NCI-H748 treated with DMSO at 0.1 percent for 48 hours (cell line): ENCODE measurements around the gene NTRK2.
A peak's percentile ranks its signal among the peaks of the same experiment; 100 is the strongest.

ENCODE experiments used
- DNase-seq: peaks from one replicate; lab custom pipeline; 2025; lab: John Stamatoyannopoulos, UW

NTRK2 gene

GRCh38 chr9:84669288-84670137 is at the start of gene NTRK2:
TSS of gene NTRK2 (plus strand) at chr9:84669729. CDS start at chr9:84670749, 1,020 bp downstream.
- peak; percentile 19 for DNase-seq

- DNase-seq: no peak
Observed at GRCh38 chr9:84620338-84620737, 49.2 kb upstream of the NTRK2 start.

- no peak for DNase-seq
Observed at GRCh38 chr9:84621811-84622210, 47.7 kb upstream of the NTRK2 start.

DNA sequence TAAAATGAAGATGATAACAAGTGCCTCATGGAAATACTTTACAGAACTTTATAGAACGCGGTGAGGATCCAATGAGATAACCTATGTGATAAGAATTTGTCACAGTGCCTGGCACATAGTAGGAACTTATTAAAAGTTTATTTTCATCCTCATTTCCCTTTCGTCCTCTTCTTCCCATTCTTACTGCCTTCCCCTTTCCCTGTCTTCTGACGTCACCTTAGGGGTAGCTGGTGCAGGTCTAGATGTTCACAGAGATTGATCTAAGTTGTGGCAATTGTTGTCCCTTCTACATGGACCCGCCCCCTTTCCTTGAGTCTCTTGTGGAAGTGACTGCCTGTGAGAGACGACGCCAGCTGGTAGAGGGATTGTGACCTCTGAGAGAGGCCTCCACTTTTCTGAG is 46.5 kb upstream of the NTRK2 start:
- DNase-seq: no peak

- no peak for DNase-seq
Observed at GRCh38 chr9:84636436-84636835, 33.1 kb upstream of the NTRK2 start.

DNA sequence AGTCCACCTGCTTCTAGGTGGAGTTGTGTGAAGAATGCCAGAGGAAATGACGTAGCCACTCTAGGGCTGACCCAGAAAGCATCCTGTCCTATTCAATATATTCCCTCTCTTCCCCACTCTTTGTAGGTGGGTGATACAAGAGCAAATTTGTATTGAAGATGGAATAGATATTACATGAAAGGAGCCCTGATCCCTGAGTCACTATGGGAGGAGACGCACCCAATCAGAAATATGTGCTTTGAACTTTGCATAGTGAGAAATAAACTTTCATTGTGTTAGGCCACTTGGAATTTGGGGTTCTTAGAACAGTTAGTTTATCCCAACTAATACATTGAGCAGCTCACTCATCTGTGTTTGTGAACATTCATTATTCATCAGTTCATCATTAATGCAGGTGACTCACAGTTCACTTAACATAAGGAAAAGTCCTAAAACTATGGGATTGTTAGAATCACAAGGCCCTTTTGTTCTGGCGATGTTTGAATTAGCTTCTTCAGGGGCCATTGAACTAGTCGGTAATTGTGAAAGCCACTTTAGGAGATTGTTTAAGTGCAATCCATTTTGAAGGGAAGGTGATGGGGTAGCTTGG is 26.9 kb upstream of the NTRK2 start:
- no peak for DNase-seq

DNA sequence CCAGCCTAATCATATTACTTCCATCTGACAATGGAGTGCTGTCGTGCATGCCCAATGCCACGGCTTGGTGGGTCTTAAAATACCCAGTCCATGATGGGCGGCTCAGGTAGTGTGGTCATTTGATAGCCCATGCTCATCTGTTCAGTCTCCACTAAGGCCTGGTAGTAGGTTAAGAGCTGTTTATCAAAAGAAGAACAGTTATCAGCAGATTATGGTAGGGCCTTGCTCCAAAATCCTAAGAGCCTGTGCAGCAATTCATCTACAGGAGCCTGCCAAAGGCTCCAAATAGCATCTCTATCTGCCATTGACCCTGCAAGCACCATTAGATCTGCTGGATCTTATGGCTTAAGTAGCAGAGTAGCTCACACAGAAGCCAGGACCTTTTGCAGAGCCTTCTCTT is 21.8 kb upstream of the NTRK2 start:
- DNase-seq: no peak

DNA sequence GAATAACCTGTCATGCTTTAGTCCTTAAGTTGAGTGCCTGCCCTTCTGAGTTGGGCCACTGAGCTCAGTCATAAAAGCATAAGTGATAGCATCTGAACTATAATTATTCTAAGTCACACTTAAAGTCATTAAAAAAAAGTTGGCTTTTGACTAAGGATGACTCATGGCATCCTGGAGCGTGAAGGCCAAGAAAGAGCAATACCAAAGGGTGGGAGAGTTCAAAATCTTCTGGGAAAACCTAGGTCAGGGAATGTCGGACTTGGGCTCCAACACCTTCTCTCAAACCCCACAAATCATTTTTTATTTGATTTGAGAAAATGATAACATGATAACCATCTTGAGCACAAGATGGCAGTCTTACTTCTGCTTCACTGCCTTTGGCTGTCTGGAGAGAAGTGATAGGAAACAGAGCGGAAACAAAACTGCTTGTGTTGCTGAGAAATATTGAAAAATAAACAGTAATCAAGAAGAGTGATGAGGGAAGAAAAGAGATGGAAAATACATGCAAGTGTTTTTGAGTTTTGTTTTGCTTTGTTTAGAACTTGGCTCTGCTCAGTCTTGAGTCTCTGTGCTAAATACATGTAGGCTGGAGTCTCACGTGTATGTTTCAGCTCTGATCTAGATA is 16.9 kb upstream of the NTRK2 start:
- no peak for DNase-seq

DNA sequence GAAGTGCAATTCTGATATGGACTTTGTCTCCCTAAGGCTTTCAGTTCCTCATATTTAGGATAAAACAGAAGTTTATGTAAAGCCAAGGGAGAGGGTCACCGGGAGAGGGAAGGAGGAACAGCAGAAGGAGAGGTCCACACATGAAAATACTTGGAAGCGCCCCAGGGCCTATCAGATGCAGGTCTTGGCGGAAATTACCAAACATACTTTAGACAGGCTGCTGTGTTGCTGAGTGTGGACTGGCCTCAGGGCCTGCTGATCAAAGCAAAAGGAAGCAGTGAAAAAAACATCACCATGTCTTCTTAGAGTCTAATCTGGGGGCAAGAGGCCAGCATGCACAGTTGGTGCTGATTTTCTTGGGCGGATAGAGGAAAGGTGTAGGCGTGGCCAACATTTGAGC is 14.1 kb upstream of the NTRK2 start:
- no peak for DNase-seq

GRCh38 chr9:84659313-84659712 is 10.2 kb upstream of the NTRK2 start:
- no peak for DNase-seq

GRCh38 chr9:84659773-84660172 is 9.8 kb upstream of the NTRK2 start:
- DNase-seq: no peak

DNA sequence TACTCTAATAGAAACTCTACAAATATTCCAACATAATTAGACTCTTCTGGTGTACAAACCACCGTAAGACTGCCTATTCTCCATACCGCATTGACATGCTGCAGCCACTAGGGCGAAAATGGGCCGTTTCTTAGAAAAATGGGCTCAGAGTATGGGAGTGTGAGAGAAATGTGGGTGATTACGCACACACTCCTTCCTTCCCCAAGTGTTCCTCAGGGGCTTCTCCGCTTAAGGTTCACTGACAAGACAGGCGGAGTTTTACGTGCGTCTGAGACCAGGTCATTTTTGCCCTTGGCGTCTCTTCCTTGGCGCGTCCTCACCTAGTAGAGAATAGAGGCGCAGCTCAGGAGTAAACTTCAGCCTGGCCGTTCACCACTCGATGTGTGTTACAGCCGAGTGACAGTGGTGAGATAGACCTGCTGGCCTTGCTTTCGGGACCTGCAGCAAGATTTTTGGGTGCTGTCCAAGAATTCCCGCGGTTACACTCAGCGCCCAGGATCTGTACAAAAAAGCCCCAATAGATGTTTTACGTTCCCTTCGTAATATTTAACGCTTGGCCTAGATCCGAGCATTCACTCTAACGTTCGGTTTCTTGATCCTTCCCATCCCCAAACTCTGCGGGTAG is 1.8 kb upstream of the NTRK2 start:
- DNase-seq: peak; percentile 46

GRCh38 chr9:84668196-84669012 is 1.1 kb upstream of the NTRK2 start:
- DNase-seq: peak; percentile 80

- DNase-seq: no peak
Observed at GRCh38 chr9:84669013-84669287, 579 bp upstream of the NTRK2 start.

GRCh38 chr9:84670138-84671041 is 861 bp downstream of the NTRK2 start:
- no peak for DNase-seq

DNA sequence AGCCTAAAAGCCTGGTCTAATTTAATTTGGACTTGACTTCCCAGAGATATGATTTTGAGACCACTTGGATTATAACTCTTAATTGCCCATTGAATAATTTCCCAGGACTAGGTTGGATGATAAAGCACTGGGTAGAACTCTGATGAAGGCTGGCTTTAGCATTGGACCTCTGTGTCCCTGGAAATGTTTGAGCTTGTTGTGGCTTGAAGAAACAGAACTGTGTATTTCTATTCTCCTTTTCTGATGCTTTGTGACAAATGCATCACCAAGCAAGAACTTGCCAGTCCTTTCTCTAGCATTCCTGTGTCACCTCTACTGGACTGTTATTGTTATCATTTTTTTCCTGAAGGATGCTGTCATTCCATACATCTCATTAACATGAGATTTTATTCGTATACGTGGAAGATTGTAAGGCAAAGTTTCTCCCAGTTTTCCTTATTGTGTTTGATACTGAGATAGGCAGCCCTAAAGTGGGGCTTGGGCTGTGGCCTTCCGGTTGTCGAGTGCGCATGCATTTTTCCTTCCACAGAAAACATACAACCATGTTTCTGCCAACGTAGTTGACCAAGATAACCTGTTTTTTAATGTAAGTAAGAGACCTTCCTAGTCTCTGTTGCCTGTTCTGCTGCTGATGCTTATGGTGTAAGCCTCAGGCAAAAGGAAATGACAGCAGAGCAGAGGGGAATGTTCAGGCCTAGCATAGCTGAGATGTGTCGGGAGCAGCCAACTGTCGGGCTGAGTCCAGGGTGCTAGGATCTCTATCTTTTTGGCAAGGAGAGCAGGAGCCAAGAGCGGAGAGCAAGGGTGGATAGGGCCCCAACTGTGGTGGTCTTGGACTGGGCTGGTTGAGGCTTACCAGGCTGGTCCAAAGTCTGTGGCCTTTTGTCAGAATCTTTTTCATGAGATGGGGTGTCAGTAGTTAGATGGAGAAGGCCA is 2.3 kb downstream of the NTRK2 start:
- DNase-seq: no peak

GRCh38 chr9:84673806-84674205 is 4.3 kb downstream of the NTRK2 start:
- DNase-seq: no peak

DNA sequence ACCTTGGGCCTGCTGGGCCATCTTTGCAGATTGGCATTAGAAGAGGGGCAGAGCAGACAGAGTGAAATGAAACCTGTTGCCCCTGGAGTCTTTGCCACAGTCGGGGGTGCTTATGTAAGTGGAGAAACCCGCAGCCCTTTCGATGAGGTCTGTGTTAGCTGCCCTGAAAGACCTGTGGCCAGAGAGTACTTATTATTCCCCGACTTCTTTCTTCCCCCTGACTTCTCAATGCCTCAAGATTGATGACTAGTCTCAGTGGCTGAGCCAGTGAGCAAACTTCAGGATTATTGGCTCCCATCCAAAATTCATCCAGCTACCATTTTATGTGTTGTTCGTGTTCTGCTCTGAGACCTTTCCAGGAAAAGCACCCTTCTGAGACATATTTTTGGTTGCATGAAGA is 7.6 kb downstream of the NTRK2 start:
- no peak for DNase-seq

- no peak for DNase-seq
Observed at GRCh38 chr9:84679571-84679970, 10.0 kb downstream of the NTRK2 start.
